GM19099 (cell line): ENCODE results near the gene PLPPR5.

ENCODE experiments used
- POLR2A ChIP-seq: IDR thresholded peaks from 3 replicates; pipeline ENCODE4 v1.6.1; 2011; ENCODE audit warnings: low read depth; ENCODE audit not compliant: insufficient read length; ENCODE audit errors: extremely low read depth

Gene PLPPR5

GRCh38 chr1:98897479-98897878, 107.2 kb downstream of the PLPPR5 start:
- TF ChIP-seq POLR2A, result no peak

- no peak for TF ChIP-seq POLR2A
These were observed 107.8 kb downstream of the PLPPR5 start for GRCh38 chr1:98896711-98897445.

GRCh38 chr1:98893371-98893770, 111.3 kb downstream of the PLPPR5 start:
- no peak for TF ChIP-seq POLR2A

GRCh38 chr1:98888869-98889268, 115.8 kb downstream of the PLPPR5 start:
- TF ChIP-seq POLR2A, result no peak

DNA sequence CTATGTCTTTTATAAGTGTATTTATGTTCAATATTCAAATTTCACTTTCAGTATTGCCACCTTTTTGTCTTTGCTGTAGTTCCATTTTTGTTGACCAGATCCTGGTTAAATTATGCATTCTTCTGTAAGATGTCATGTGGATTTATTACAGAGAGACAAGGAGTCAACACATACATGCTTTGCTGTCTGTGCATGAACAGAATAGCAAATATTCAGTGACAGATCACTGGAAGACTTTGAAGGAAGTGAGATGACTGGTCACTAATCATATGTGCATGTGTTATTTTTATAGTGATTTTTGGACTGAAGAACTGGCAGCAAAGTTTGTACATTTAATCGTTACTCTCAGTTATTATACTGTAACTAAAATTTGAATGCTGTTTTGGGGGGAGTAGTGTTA, 117.2 kb downstream of the PLPPR5 start:
- no peak for TF ChIP-seq POLR2A

GRCh38 chr1:98884864-98885263, 119.8 kb downstream of the PLPPR5 start:
- TF ChIP-seq POLR2A, result no peak

- TF ChIP-seq POLR2A, result no peak
These were observed 122.8 kb downstream of the PLPPR5 start for GRCh38 chr1:98881901-98882300.

DNA sequence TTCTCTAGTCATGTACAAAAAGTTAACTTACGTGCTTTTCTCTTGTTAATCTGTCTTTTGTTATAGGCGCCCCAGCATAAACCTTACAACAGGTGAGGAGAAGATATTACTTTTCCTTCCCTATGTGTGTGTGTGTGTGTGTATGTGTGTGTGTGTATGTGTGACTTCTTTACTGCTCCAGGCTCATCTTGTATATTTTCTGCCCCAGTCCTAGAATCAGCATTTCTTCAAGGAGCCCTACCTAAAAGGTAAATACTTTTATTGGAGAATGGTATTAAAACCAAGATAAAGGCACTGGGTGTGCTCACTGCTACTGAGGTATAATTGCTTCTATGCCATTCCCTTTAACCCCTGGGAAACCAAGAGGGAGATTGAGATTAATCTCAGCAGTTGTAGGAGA, 129.8 kb downstream of the PLPPR5 start:
- TF ChIP-seq POLR2A, result no peak

DNA sequence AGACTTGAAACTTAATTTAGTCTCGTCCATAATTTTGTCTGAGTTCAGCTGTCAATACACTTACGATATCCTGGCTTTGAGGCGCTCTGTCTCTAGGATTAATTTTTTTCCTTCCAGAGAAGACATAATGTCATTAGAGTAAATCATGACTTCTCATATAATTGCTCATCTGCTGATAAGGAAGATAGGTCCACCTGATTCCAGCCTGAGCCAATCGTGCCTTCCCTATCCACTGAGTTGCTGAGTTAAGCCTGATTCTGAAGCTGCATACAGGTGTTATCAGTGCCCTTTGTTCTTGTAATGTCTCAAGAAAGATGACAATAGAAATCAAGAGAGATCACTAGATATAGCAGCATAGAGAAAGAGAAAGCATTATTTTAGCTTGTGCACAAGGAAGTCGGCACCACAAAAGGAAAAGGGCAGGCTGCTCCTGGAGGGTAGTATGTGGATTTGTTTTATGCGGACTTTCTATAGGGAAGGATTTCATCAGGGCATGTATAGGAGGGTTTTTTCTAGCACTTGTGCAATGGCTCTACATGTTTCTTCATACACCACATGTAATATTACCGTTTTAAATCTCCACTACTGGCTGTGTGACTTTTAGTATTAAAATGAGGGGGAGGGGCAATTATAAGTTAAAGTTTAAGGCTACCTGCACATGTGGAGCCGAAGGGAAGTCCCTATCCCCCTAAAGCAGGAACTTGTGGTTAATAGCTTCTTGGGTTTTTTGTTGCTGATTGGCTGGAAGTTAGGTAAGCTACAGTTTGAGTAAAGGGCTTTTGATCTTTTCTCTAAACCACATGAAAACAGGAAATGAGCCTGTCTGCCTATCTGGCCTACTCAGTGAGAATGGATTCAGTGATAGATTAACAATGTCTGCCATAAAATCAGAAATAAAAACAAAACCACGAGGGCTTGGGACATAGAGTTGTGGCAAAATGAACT, 133.4 kb downstream of the PLPPR5 start:
- no peak for TF ChIP-seq POLR2A

DNA sequence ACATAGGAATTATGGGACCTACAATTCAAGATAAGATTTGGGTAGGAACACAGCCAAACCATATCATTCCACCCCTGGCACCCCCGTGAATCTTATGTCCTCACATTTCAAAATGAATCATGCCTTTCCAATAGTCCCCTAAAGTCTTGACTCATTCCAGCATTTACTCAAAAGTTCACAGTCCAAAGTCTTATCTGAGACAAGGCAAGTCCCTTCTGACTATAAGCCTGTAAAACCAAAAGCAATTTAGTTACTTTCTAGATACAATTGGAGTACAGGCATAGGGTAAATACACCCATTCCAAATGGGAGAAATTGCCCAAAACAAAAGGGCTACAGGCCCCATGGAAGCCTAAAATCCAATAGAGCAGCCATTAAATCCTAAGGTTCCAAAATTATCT, 138.9 kb downstream of the PLPPR5 start:
- TF ChIP-seq POLR2A, result no peak

- TF ChIP-seq POLR2A, result no peak
These were observed 144.3 kb downstream of the PLPPR5 start for GRCh38 chr1:98860329-98860728.

- no peak for TF ChIP-seq POLR2A
These were observed 150.5 kb downstream of the PLPPR5 start for GRCh38 chr1:98854137-98854536.

GRCh38 chr1:98849969-98850636, 154.6 kb downstream of the PLPPR5 start:
- TF ChIP-seq POLR2A, result no peak

DNA sequence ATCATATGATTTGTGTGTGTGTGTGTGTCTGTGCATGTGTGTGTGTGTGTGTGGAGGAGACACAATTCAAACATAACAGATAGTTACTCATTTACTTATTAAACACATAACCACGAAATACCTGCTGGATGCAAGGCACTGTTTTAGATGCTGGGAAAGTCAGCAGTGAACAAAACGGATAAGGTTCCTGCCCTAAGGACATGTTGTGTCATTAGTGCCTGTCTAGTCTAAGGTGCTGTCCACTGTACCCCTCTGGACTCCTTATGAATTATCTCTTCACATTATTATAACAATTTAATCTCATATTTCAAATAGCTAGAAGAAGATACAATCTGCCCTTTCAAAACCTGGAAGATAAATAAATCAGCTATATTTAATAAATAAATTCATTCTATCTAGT, 162.4 kb downstream of the PLPPR5 start:
- TF ChIP-seq POLR2A, result no peak
